ENCODE data around the gene CARMIL1.
"Not testable (repeated sequence)": the region's sequence is repeated elsewhere in the genome, so short reads cannot be mapped to it uniquely, and the experiment has no call there.

Gene CARMIL1

GRCh38 chr6:25435416-25435985, 156.3 kb downstream of the CARMIL1 start:
- H3K4me3 ChIP-seq (ENCODE audit: low read depth, low read length) = no peak overlapping the region
- TF ChIP-seq CTCF (IDR thresholded peaks at IDR 0.05; ENCODE audit: low read depth, low read length) = no peak

- no peak for TF ChIP-seq CTCF (IDR thresholded peaks at IDR 0.05; ENCODE audit: low read depth, low read length)
- no peak overlapping the region for H3K4me3 ChIP-seq (ENCODE audit: low read depth, low read length)
These were observed 157.6 kb downstream of the CARMIL1 start for GRCh38 chr6:25436760-25437159.

GRCh38 chr6:25439368-25439767, 160.2 kb downstream of the CARMIL1 start:
- TF ChIP-seq CTCF (IDR thresholded peaks at IDR 0.05; ENCODE audit: low read depth, low read length) = no peak
- no peak overlapping the region for H3K4me3 ChIP-seq (ENCODE audit: low read depth, low read length)

GRCh38 chr6:25441663-25442270, 162.6 kb downstream of the CARMIL1 start:
- no peak for TF ChIP-seq CTCF (IDR thresholded peaks at IDR 0.05; ENCODE audit: low read depth, low read length)
- no peak overlapping the region for H3K4me3 ChIP-seq (ENCODE audit: low read depth, low read length)

- H3K4me3 ChIP-seq (ENCODE audit: low read depth, low read length) = no peak overlapping the region
These were observed 163.7 kb downstream of the CARMIL1 start for GRCh38 chr6:25442898-25443297.

GRCh38 chr6:25444521-25444920, 165.3 kb downstream of the CARMIL1 start:
- H3K4me3 ChIP-seq (ENCODE audit: low read depth, low read length) = not testable (repeated sequence)

More at GRCh38 chr6:25442898-25443297, 163.7 kb downstream of the CARMIL1 start:
- no peak for TF ChIP-seq CTCF (IDR thresholded peaks at IDR 0.05; ENCODE audit: low read depth, low read length)

- TF ChIP-seq CTCF (IDR thresholded peaks at IDR 0.05; ENCODE audit: low read depth, low read length) = no peak
These were observed 167.8 kb downstream of the CARMIL1 start for GRCh38 chr6:25446830-25447569.

More at GRCh38 chr6:25446830-25447569, 167.8 kb downstream of the CARMIL1 start:
- no peak overlapping the region for H3K4me3 ChIP-seq (ENCODE audit: low read depth, low read length)

All from WI38 (cell line).